ENCODE measurements around the gene SAAL1. TPM values are rescaled to one million over a fixed set of nuclear protein-coding genes. Genes with fewer than 3 reads are reported as not detected.

The SAAL1 gene
- total RNA-seq (35.2 and 37.8 TPM in 2 replicates), polyA plus RNA-seq (12.8 and 26.3 TPM in 2 replicates), polyA minus RNA-seq (5.8 and 13.6 TPM in 2 replicates)
- 20.5 TPM for total RNA-seq (2013)

DNA sequence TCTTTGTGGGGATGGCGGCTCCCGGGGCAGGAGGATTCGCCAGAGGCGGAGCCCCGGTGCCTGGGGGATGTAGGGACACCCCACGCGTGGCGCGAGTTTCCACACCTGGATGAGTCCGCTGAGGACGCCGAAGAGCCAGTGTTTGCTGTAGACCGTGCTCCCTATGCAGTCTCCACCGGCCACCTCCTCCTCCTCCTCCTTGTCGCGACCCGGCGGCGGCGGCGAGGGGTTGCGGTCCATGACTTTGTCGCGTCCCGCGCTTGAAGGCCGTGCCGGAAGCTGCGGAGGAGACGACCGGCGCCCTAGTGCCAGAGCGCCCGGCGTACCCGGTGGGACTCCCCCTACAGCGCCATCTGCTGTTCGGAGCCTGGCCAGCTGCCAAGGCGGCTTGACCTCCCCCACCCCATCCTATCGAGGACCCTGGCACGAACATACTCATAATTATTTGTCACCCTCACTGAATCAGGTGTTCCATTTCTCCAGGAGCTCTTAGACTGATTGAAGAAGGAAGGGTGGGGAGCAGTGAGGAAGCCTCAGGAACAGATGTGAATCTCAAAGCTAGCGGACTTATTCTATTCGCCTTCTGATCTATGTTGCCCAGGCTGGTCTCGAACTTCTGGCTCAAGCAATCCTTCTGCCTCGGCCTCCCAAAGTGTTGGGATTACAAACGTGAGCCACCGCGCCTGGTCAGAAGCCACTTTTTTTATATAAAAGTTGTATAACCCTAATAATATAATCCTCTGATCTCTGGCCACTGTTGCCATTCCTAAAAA lies at the start of gene SAAL1:
SAAL1 (minus strand) TSS at position 281 of the 773 bp plus-strand sequence; CDS start at position 240, 41 bp downstream.
- WGBS (ENCODE audit: insufficient coverage), result 5% methylated on average over 41 of the region's 48 CpGs
- peaks cover 28% of the 10 kb centered on the region for H3K4me1 Mint-ChIP-seq
- CTCF ChIA-PET, result interaction anchor here (0.6 to 3.1 kb wide), 24 partner anchors 8 to 694 kb away, joined by 3 to 28 read pairs (median 4); partner anchors contain the start of gene SERGEF

More for the DNA sequence above, at the start of gene SAAL1:
- peaks cover 44% of the 10 kb centered on the region for H3K79me2 ChIP-seq (ENCODE audit: control insufficient read depth, insufficient read depth, low read length)
- H3K27ac ChIP-seq (ENCODE audit: low read length in 2 of 2), result peak within 1 kb of the TSS; percentile 65 to 91
- H4K20me1 ChIP-seq (ENCODE audit: control insufficient read depth, insufficient read depth, low read length, poor library complexity, severe bottlenecking), result no peaks in the 10 kb centered on the region
- POLR2A ChIA-PET, result no interaction called here
- H3K4me1 ChIP-seq (ENCODE audit: control insufficient read depth in 2 of 2, insufficient read depth in 2 of 2, low read length in 2 of 2), result peaks cover 15 to 17% of the 10 kb centered on the region in 2 donors
- ATAC-seq (ENCODE audit: low read depth) (peak; percentile 98), DNase-seq (peak; percentile 91)
- Mint-ChIP-seq H3K4me3 (peak within 1 kb of the TSS; percentile 95), H3K9me3 (ENCODE audit: insufficient read depth) (peaks cover 4% of the 10 kb centered on the region), H3K27ac (peak within 1 kb of the TSS; percentile 90), H3K27me3 (peaks cover 19% of the 10 kb centered on the region)
- peak within 1 kb of the TSS; percentile 91 for H2AFZ ChIP-seq (ENCODE audit: insufficient read depth, low read depth, low read length, poor library complexity, severe bottlenecking)
- TF ChIP-seq EZH2 (IDR thresholded peaks at IDR 0.05; ENCODE audit: borderline replicate concordance, insufficient read depth, low read depth, low read length, poor library complexity, severe bottlenecking), result no peak
- TF ChIP-seq, protein P1, sequence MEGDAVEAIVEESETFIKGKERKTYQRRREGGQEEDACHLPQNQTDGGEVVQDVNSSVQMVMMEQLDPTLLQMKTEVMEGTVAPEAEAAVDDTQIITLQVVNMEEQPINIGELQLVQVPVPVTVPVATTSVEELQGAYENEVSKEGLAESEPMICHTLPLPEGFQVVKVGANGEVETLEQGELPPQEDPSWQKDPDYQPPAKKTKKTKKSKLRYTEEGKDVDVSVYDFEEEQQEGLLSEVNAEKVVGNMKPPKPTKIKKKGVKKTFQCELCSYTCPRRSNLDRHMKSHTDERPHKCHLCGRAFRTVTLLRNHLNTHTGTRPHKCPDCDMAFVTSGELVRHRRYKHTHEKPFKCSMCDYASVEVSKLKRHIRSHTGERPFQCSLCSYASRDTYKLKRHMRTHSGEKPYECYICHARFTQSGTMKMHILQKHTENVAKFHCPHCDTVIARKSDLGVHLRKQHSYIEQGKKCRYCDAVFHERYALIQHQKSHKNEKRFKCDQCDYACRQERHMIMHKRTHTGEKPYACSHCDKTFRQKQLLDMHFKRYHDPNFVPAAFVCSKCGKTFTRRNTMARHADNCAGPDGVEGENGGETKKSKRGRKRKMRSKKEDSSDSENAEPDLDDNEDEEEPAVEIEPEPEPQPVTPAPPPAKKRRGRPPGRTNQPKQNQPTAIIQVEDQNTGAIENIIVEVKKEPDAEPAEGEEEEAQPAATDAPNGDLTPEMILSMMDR (IDR thresholded peaks at IDR 0.05), result peak; percentile 89
- peaks cover 3 to 13% of the 10 kb centered on the region in 2 experiments for H3K36me3 ChIP-seq (replicated peaks in 1 of 2; ENCODE audit: control extremely low read depth in 1 of 2, control insufficient read depth in 1 of 2, extremely low read depth in 1 of 2, insufficient read depth in 2 of 2, low read length in 1 of 2)
- H3K9ac ChIP-seq (ENCODE audit: low read length), result peak within 1 kb of the TSS; percentile 83
- H3K4me3 ChIP-seq (ENCODE audit: control extremely low read depth in 1 of 5, extremely low read depth in 1 of 5, insufficient read depth in 1 of 5, low read depth in 2 of 5, low read length in 4 of 5), result peak within 1 kb of the TSS; percentile 70 to 99 (median 82)
- intact Hi-C loops (cut with micrococcal nuclease), result loop anchor here (1.0 to 5.0 kb wide), 6 partner anchors 93 to 528 kb away; partner anchors contain the start of genes GTF2H1, HPS5, LDHA and SERGEF
- H3K4me2 ChIP-seq (replicated peaks; ENCODE audit: low read depth, low read length, poor library complexity, severe bottlenecking), result peak within 1 kb of the TSS; percentile 69
- no peaks in the 10 kb centered on the region for H3K9me3 ChIP-seq (ENCODE audit: control extremely low read depth in 1 of 3, control insufficient read depth in 2 of 3, insufficient read depth in 1 of 3, low read length in 2 of 3)
- H3K27me3 ChIP-seq (replicated peaks in 1 of 4; ENCODE audit: control extremely low read depth in 1 of 4, control insufficient read depth in 3 of 4, insufficient read depth in 4 of 4, low read length in 3 of 4), result peaks cover 0 to 4% (median 1%) of the 10 kb centered on the region in 4 experiments
